ENCODE measurements around the gene LRRC2. TPM values are rescaled to one million over a fixed set of nuclear protein-coding genes. Genes with fewer than 3 reads are reported as not detected.
"Not testable (repeated sequence)": the region's sequence is repeated elsewhere in the genome, so short reads cannot be mapped to it uniquely, and the experiment has no call there.

The LRRC2 gene, protein sequence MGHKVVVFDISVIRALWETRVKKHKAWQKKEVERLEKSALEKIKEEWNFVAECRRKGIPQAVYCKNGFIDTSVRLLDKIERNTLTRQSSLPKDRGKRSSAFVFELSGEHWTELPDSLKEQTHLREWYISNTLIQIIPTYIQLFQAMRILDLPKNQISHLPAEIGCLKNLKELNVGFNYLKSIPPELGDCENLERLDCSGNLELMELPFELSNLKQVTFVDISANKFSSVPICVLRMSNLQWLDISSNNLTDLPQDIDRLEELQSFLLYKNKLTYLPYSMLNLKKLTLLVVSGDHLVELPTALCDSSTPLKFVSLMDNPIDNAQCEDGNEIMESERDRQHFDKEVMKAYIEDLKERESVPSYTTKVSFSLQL
- total RNA-seq = 2.8 TPM

- peak; percentile 47 for DNase-seq
Observed at GRCh38 chr3:46566040-46566641, at the start of gene LRRC2. TSS of gene LRRC2 (minus strand) at chr3:46566302. CDS start at chr3:46551591, 14,711 bp downstream.

GRCh38 chr3:46615050-46615775, 49.1 kb upstream of the LRRC2 start:
- no peak for DNase-seq

GRCh38 chr3:46614431-46614830, 48.3 kb upstream of the LRRC2 start:
- no peak for DNase-seq

GRCh38 chr3:46613313-46614005, 47.4 kb upstream of the LRRC2 start:
- no peak for DNase-seq

DNA sequence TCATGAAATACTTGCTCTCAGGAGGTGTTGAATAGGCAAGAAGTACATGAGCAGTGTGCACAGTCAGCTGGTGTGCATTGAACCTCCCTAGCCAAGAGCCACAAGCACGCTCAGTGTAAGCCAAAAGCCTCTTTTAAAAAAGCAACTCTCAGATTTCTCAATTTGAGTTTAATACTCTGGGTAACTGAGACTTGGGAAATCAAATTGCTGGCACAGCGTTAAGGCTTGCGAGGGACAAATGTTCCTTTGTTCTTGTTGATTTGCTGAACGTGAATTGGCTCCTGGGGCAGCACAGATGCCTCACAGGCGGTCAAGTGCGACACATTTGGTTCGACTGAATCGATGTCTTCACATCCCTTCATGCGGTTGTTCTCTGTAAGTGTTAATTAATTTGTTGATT, 46.2 kb upstream of the LRRC2 start, which contains the start of gene FAM240A:
Gene FAM240A, plus strand, starts transcription at position 202 of the 400 bp plus-strand sequence. Its CDS starts 159 bp downstream, at position 361.
- DNase-seq = no peak

GRCh38 chr3:46609944-46610722, 44.0 kb upstream of the LRRC2 start:
- DNase-seq = no peak

GRCh38 chr3:46609212-46609721, 43.2 kb upstream of the LRRC2 start:
- no peak for DNase-seq

- no peak for DNase-seq
Observed at GRCh38 chr3:46607603-46608028, 41.5 kb upstream of the LRRC2 start.

DNA sequence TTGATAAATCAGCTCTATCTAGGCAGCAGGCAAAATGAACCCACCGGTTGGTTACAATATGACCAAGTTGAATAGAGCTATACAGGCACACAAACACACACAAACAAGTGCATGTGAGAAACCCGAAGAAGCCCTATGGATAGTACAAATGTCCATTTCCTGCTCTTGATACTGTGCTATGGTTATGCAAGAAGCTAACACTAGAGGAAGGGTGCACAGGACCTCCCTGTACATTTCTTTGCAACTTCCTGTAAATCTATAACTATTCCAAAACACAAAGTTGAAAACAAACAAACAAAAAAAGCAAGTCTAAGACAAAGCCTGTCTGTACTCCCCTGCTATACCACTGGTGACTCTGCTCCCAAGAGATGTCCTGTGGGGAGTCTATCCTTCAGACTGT, 38.0 kb upstream of the LRRC2 start:
- DNase-seq = no peak

DNA sequence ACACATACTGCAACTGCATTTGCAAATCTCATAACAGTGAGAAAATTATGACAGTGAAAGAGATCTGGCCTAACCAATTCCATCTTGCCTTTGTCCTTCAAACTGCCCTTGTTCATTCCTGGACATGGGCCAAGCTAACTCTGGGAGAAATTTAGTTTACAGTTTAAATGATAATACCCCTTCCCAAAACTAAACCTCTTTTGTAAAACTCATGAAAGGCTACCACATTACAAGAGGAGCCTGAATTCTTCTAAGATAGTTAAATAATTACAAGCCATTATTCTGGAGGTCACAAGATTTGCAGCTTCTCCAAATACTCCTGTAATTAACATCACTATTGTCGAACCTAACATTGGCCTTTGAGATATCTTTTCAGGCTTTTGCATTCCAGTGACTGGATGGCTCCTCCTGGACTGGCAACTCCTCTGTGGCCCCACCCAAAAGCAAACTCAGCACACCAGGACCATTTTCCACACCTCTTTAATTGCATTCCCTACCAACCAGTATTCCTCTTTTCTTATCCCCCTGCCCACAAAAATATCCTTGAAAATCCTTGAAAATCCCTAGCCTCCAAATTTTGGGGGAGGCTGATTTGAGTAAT, 37.4 kb upstream of the LRRC2 start:
- DNase-seq = no peak

DNA sequence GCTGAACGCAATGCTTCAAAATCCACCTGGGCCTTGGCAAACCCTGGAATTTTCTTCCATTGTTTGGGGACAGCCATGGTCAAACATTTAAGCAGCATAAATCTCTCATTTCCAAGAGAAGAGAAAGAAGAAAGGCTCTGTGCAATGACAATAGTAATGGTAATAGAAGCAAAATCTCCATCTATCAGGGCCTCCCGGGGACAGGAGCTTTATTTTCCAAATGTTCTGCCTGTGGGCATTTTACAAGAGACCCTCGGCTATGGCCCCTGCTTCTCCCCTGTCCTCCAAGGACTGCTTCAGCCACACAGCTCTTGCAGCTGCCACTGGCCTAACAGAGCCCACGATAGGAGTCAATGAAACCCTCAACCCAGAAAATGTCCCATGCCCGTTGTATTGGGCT, 33.5 kb upstream of the LRRC2 start:
- no peak for DNase-seq

DNA sequence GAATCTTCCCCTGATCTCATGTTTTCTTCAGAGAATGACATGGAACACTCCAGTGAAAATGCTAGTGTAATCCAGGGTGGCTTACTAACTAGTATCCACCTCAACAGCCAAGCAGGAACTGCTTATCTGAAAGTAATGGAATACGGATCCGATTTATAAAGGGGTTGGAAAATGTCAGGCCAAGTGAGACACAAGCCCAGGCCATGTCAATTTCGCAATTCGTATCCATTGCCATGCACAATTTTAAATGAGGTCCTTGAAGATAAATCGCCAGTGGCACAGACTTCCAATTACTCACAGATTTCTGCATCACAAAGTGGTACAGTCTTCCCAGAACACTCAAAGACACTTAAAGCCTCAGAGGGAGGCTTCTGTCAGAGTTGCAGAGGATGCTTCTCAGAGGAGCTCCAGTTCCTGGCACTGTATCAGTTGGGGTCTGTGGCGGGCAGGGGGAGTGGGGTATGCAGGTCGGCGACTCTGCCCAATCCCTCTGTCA, 29.8 kb upstream of the LRRC2 start:
- DNase-seq = no peak

GRCh38 chr3:46594723-46595122, 28.6 kb upstream of the LRRC2 start:
- DNase-seq = no peak

GRCh38 chr3:46593979-46594378, 27.9 kb upstream of the LRRC2 start:
- DNase-seq = no peak

GRCh38 chr3:46593274-46593862, 27.3 kb upstream of the LRRC2 start:
- DNase-seq = no peak

DNA sequence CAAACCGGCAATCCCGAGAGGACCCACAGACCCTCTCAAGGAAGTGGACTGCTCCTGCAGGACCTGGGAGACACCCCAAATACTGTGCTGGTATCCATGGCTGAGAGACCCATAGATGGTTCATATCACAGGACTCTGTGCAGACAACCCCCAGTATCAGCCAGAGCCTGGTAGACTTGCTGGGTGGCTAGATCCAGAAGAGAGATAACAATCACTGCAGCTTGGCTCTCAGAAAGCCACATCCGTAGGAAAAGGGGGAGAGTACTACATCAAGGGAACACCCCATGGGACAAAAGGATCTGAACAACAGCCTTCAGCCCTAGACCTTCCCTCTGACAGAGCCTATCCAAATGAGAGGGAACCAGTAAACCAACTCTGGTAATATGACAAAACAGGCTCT, 21.2 kb upstream of the LRRC2 start:
- not testable (repeated sequence) for DNase-seq

GRCh38 chr3:46586738-46587246, 20.7 kb upstream of the LRRC2 start:
- no peak for DNase-seq

GRCh38 chr3:46585799-46586693, 19.9 kb upstream of the LRRC2 start:
- DNase-seq = no peak

Measured in skin of body (tissue), 2 donors.